Measurements from ENCODE around the gene PNP. TPM values are rescaled to one million over a fixed set of nuclear protein-coding genes. Genes with fewer than 3 reads are reported as not detected.

Gene PNP
- total RNA-seq, 1 donor from 2014 or later, result 13.6 TPM

DNA sequence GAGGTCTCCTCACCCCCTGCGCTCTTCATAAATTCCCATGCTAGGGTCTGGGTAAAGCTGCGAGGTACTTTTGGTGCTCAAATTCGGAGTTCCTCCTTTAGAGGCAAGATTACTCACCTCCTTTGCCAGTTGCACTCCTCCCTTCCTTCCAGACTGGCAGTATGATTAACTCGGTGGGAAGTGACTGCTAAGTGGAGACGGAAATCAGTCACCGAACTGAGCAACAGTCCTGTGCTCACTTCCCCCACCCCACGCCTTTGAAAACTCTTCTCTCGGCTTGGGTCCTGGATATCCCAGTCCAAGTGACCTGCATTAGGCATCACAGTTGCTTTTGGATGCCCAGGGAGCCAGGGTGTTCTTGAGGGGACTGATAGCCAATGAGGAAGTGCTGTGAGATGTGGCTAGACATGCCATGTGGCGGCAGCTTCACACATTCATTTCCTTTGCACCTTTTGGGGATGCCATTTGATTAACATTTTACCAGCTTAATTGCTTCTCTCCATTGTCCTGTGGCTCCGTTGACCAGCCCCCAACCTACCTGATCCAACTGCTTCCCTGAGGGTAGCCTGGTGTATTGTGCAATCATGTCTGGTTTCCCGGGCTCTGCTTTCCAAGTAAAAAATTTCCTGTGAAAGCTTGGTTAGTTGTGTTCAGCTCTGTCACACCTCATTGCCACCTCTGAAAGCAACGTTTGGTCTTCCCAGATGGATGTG is 840 bp downstream of the PNP start:
- peak overlapping the region; percentile 79 to 87 (median 86) for H3K9ac ChIP-seq (ENCODE audit: low read depth in 1 of 3, low read length in 3 of 3)

DNA sequence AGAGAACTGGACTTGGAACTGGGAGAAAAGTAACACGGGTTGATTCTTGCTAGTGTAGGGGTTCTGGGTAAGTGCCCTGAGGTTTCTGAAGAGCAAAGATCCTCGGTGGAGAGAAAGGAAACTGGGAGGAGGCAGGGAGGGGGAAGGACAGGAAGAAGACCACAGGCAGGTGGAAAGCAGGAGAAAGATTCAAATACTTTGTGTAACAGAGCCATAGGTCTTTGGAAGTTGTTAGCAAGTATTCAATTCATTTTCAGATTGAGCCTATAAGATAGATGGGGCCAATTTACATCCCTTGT is 1.3 kb downstream of the PNP start:
- Histone ChIP-seq H3K4me1 (ENCODE audit: control insufficient read depth in 3 of 3, insufficient read depth in 3 of 3, low read length in 3 of 3) (peaks cover 14 to 20% (median 18%) of the 10 kb centered on the region in 3 donors), H3K36me3 (ENCODE audit: control insufficient read depth in 3 of 3, insufficient read depth in 3 of 3, low read length in 3 of 3) (peaks cover 0 to 7% (median 7%) of the 10 kb centered on the region in 3 donors), H3K27me3 (ENCODE audit: control insufficient read depth in 3 of 3, insufficient read depth in 3 of 3, low read length in 3 of 3) (no peaks in the 10 kb centered on the region), H3K27ac (ENCODE audit: low read depth, low read length) (peak overlapping the region; percentile 77), H3K9me3 (ENCODE audit: control insufficient read depth in 3 of 3, low read length in 3 of 3) (no peaks in the 10 kb centered on the region), H3K9ac (ENCODE audit: low read depth in 1 of 3, low read length in 3 of 3) (no peak overlapping the region), H3K4me3 (ENCODE audit: low read length in 3 of 3) (peak overlapping the region; percentile 83 to 92 (median 91))

More for the DNA sequence above, 840 bp downstream of the PNP start:
- Histone ChIP-seq H3K36me3 (ENCODE audit: control insufficient read depth in 3 of 3, insufficient read depth in 3 of 3, low read length in 3 of 3) (peaks cover 0 to 5% (median 2%) of the 10 kb centered on the region in 3 donors), H3K9me3 (ENCODE audit: control insufficient read depth in 3 of 3, low read length in 3 of 3) (no peaks in the 10 kb centered on the region), H3K4me1 (ENCODE audit: control insufficient read depth in 3 of 3, insufficient read depth in 3 of 3, low read length in 3 of 3) (peaks cover 14 to 20% (median 18%) of the 10 kb centered on the region in 3 donors), H3K27me3 (ENCODE audit: control insufficient read depth in 3 of 3, insufficient read depth in 3 of 3, low read length in 3 of 3) (no peaks in the 10 kb centered on the region), H3K4me3 (ENCODE audit: low read length in 3 of 3) (peak overlapping the region; percentile 83 to 92 (median 91)), H3K27ac (ENCODE audit: low read depth, low read length) (peak overlapping the region; percentile 77)

DNA sequence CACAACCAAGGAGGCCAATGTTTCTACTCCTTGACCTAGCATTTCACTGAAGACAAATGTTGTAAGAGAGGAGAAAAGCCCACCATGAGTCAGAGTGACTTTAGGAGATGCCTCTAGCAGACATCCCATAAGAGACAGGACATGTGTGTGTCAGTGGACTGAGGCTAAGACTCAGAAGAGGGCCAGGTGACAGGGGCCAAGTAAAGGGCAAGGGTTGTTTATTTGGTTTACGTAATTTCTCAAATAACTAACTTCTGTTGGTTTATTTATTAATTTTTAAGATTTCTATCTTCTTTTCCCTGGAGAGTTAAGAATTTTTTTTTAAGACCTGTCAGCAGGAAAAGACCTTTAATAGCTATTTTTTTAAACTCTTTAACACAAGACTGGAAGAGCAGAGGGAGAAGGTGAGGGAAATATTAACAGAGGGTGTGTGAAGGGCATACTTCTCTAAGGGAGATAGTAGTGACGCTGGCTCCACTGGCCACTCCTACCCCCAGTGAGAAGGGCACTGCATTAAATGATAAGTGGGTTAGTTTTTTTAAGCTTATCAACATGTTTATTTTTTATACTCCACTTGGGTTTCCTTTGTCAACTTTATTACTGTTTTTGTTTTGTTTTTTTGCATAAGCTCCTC is 3.4 kb downstream of the PNP start:
- Histone ChIP-seq H3K9ac (ENCODE audit: low read depth in 1 of 3, low read length in 3 of 3) (no peak overlapping the region), H3K4me3 (ENCODE audit: low read length in 3 of 3) (no peak overlapping the region), H3K27me3 (ENCODE audit: control insufficient read depth in 3 of 3, insufficient read depth in 3 of 3, low read length in 3 of 3) (no peaks in the 10 kb centered on the region), H3K9me3 (ENCODE audit: control insufficient read depth in 3 of 3, low read length in 3 of 3) (no peaks in the 10 kb centered on the region), H3K36me3 (ENCODE audit: control insufficient read depth in 3 of 3, insufficient read depth in 3 of 3, low read length in 3 of 3) (peaks cover 2 to 21% (median 12%) of the 10 kb centered on the region in 3 donors), H3K27ac (ENCODE audit: low read depth, low read length) (no peak overlapping the region), H3K4me1 (ENCODE audit: control insufficient read depth in 3 of 3, insufficient read depth in 3 of 3, low read length in 3 of 3) (peaks cover 14 to 22% (median 20%) of the 10 kb centered on the region in 3 donors)

DNA sequence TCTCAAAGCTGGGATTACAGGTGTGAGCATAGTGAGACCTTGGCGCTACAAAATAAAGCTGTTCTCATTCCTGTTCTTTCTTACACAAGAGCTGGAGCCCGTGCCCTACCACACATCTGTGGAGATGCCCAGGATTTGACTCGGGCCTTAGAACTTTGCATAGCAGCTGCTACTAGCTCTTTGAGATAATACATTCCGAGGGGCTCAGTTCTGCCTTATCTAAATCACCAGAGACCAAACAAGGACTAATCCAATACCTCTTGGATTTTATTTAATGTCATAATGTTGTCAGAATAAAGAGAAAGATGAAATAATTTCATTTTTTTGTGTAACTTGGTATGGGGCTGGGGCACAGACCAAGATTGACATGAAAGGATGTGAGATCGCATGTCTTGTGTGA is 7.6 kb downstream of the PNP start:
- H3K36me3 ChIP-seq (ENCODE audit: control insufficient read depth in 3 of 3, insufficient read depth in 3 of 3, low read length in 3 of 3), result peaks cover 2 to 21% (median 12%) of the 10 kb centered on the region in 3 donors
- no peaks in the 10 kb centered on the region for H3K27me3 ChIP-seq (ENCODE audit: control insufficient read depth in 3 of 3, insufficient read depth in 3 of 3, low read length in 3 of 3)
- H3K27ac ChIP-seq (ENCODE audit: low read depth, low read length), result peak overlapping the region; percentile 6

DNA sequence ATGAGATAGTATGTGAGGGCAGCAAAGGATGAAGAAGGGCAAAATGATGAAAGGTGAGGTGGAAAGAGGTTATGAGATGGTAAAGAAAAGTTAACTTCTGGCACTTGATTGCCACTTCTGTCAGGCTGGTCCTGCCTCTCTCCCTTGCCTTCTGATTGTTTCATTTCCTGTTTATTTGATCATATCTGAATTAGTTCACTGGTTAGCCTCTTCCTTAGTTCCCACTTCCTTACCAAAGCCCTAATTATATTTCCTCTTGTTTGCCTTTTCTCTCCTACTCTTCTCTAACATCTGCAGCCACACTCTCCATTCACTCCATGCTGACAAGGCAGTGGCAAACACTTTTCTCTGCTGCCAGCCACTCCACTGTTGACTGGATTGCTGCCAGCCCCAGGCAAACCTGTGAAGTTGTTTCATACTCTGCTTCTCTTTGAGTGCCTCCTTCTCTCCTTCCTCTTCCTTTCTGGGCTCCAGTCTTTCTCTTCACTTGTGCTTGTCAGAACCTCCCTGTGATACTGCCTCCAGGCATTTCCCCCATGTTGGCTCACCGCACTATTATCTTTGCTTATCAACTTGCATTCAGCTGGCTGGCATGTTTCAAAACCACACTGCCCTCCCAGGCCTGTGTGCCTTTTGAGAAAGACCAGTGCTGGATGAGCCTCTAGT is 8.1 kb downstream of the PNP start:
- no peaks in the 10 kb centered on the region for H3K9me3 ChIP-seq (ENCODE audit: control insufficient read depth in 3 of 3, low read length in 3 of 3)
- peaks cover 0 to 3% (median 0%) of the 10 kb centered on the region in 3 donors for H3K4me1 ChIP-seq (ENCODE audit: control insufficient read depth in 3 of 3, insufficient read depth in 3 of 3, low read length in 3 of 3)
- peak overlapping the region; percentile 6 for H3K27ac ChIP-seq (ENCODE audit: low read depth, low read length)
- H3K4me3 ChIP-seq (ENCODE audit: low read length in 3 of 3), result no peak overlapping the region
- peaks cover 2 to 21% (median 12%) of the 10 kb centered on the region in 3 donors for H3K36me3 ChIP-seq (ENCODE audit: control insufficient read depth in 3 of 3, insufficient read depth in 3 of 3, low read length in 3 of 3)
- H3K27me3 ChIP-seq (ENCODE audit: control insufficient read depth in 3 of 3, insufficient read depth in 3 of 3, low read length in 3 of 3), result no peaks in the 10 kb centered on the region
- no peak overlapping the region for H3K9ac ChIP-seq (ENCODE audit: low read depth in 1 of 3, low read length in 3 of 3)

More for the DNA sequence above, 7.6 kb downstream of the PNP start:
- H3K4me3 ChIP-seq (ENCODE audit: low read length in 3 of 3), result no peak overlapping the region
- H3K9ac ChIP-seq (ENCODE audit: low read depth in 1 of 3, low read length in 3 of 3), result no peak overlapping the region
- H3K4me1 ChIP-seq (ENCODE audit: control insufficient read depth in 3 of 3, insufficient read depth in 3 of 3, low read length in 3 of 3), result peaks cover 0 to 3% (median 0%) of the 10 kb centered on the region in 3 donors
- H3K9me3 ChIP-seq (ENCODE audit: control insufficient read depth in 3 of 3, low read length in 3 of 3), result no peaks in the 10 kb centered on the region

DNA sequence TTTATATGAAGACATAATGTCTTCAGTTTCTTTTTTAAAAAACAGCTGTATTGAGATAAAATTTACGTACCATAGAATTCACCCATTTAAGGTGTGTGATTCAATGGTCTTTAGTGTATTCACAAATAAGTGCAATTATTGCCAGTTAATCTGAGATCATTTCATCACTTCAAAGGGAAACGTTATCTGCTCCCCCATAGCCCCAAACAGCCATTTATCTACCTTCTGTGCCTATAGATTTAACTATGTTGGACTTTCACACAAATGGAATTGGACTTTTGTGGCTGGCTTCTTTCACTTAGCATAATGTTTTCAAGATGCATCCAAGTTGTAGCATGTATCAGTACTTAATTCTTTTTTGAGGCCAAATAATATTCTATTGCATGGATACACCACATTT is 9.7 kb downstream of the PNP start:
- H3K9me3 ChIP-seq (ENCODE audit: control insufficient read depth in 3 of 3, low read length in 3 of 3), result no peaks in the 10 kb centered on the region
- H3K27me3 ChIP-seq (ENCODE audit: control insufficient read depth in 3 of 3, insufficient read depth in 3 of 3, low read length in 3 of 3), result no peaks in the 10 kb centered on the region
- H3K4me3 ChIP-seq (ENCODE audit: low read length in 3 of 3), result no peak overlapping the region
- no peak overlapping the region for H3K9ac ChIP-seq (ENCODE audit: low read depth in 1 of 3, low read length in 3 of 3)
- no peak overlapping the region for H3K27ac ChIP-seq (ENCODE audit: low read depth, low read length)
- peaks cover 0 to 3% (median 0%) of the 10 kb centered on the region in 3 donors for H3K4me1 ChIP-seq (ENCODE audit: control insufficient read depth in 3 of 3, insufficient read depth in 3 of 3, low read length in 3 of 3)
- H3K36me3 ChIP-seq (ENCODE audit: control insufficient read depth in 3 of 3, insufficient read depth in 3 of 3, low read length in 3 of 3), result peaks cover 2 to 21% (median 12%) of the 10 kb centered on the region in 3 donors

DNA sequence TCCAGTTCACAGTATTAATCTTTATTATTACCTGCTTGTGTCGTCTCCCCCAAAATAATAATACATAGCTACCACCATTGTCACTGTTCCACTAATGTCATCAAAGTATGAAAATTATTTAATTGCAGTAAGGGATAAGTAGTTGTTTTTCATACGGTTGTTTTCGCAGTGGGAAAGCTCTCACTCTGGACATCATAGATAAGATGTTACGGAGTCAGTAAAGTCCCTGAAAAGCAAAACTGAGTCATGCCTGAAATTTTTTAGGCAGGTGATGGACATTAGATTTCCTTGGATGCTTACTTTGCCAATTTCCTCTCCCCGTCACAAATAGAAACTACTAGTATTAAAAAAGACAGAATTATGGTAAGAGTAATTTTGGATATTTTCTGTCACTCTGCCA is 13.2 kb downstream of the PNP start:
- Histone ChIP-seq H3K36me3 (ENCODE audit: control insufficient read depth in 3 of 3, insufficient read depth in 3 of 3, low read length in 3 of 3) (no peaks in the 10 kb centered on the region), H3K27me3 (ENCODE audit: control insufficient read depth in 3 of 3, insufficient read depth in 3 of 3, low read length in 3 of 3) (no peaks in the 10 kb centered on the region), H3K4me1 (ENCODE audit: control insufficient read depth in 3 of 3, insufficient read depth in 3 of 3, low read length in 3 of 3) (peaks cover 0 to under 1% (median 0%) of the 10 kb centered on the region in 3 donors), H3K9ac (ENCODE audit: low read depth in 1 of 3, low read length in 3 of 3) (no peak overlapping the region), H3K4me3 (ENCODE audit: low read length in 3 of 3) (no peak overlapping the region), H3K9me3 (ENCODE audit: control insufficient read depth in 3 of 3, low read length in 3 of 3) (no peaks in the 10 kb centered on the region), H3K27ac (ENCODE audit: low read depth, low read length) (no peak overlapping the region)

DNA sequence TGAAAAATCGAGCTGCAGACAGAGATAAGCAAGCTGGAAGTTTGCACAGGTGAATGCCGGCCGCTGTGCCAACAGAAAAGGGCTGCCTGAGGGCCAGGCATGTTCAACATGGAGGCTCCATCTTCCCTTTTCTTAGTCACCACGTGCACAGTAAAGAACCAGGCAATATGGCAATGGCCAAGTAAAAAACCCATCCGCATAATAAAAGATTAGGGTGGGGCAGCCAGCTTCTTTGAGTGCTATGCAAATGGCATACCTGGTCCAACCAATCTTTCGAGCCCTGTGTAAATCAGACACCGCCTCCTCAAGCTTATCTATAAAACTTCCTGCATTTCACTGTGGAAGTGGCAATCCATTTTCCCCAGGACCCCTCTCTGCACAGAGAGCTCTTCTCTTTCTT is 16.7 kb downstream of the PNP start:
- Histone ChIP-seq H3K36me3 (ENCODE audit: control insufficient read depth in 3 of 3, insufficient read depth in 3 of 3, low read length in 3 of 3) (no peaks in the 10 kb centered on the region), H3K9me3 (ENCODE audit: control insufficient read depth in 3 of 3, low read length in 3 of 3) (no peaks in the 10 kb centered on the region), H3K4me3 (ENCODE audit: low read length in 3 of 3) (no peak overlapping the region), H3K4me1 (ENCODE audit: control insufficient read depth in 3 of 3, insufficient read depth in 3 of 3, low read length in 3 of 3) (peaks cover 0 to 4% (median 0%) of the 10 kb centered on the region in 3 donors), H3K9ac (ENCODE audit: low read depth in 1 of 3, low read length in 3 of 3) (no peak overlapping the region), H3K27me3 (ENCODE audit: control insufficient read depth in 3 of 3, insufficient read depth in 3 of 3, low read length in 3 of 3) (peaks cover 0 to 4% (median 0%) of the 10 kb centered on the region in 3 donors), H3K27ac (ENCODE audit: low read depth, low read length) (no peak overlapping the region)

DNA sequence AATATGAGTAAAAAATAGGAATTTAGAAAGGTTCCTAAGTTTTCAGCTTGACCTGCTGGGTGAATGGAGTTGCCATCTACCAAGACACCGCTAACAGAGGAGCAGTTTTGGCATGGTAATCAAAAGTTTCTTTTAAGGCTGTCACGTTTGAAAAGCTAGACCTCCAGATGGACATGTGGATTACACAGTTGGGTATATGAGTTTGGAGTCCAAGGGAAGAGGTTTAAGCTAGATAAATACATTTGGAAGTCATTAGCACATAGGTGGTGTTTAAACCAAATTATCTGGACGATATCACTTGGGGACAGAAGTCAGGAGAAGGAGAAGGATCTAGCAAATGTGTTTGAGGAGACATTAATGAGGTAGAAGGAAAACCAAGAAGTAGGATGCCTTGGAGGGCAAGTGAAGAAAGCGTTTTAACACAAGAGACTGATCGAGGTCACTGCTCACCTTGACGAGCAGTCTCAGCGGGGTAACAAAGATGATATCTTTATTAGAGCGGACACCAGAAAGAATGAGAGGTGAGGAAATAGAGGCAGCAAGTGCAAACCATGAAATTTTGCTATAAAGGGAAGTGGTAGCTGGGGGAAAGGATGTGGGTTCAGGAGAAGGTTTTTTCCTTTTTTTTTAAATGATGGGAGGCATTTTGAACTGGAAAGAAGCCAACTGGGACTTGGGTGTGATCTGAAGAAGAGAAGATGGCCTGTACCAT is 17.6 kb downstream of the PNP start:
- peaks cover 0 to 4% (median 0%) of the 10 kb centered on the region in 3 donors for H3K4me1 ChIP-seq (ENCODE audit: control insufficient read depth in 3 of 3, insufficient read depth in 3 of 3, low read length in 3 of 3)

More for the DNA sequence above, 17.6 kb downstream of the PNP start:
- H3K27me3 ChIP-seq (ENCODE audit: control insufficient read depth in 3 of 3, insufficient read depth in 3 of 3, low read length in 3 of 3), result peaks cover 0 to 4% (median 0%) of the 10 kb centered on the region in 3 donors
- no peak overlapping the region for H3K4me3 ChIP-seq (ENCODE audit: low read length in 3 of 3)
- H3K36me3 ChIP-seq (ENCODE audit: control insufficient read depth in 3 of 3, insufficient read depth in 3 of 3, low read length in 3 of 3), result no peaks in the 10 kb centered on the region
- no peak overlapping the region for H3K27ac ChIP-seq (ENCODE audit: low read depth, low read length)
- H3K9ac ChIP-seq (ENCODE audit: low read depth in 1 of 3, low read length in 3 of 3), result no peak overlapping the region
- no peaks in the 10 kb centered on the region for H3K9me3 ChIP-seq (ENCODE audit: control insufficient read depth in 3 of 3, low read length in 3 of 3)
